ENCODE measurements around the gene TEX12. TPM values are rescaled to one million over a fixed set of nuclear protein-coding genes. Genes with fewer than 3 reads are reported as not detected.

TEX12 gene
- total RNA-seq, 1 donor from 2014 or later, result 0.22 TPM

- TF ChIP-seq, protein P1, sequence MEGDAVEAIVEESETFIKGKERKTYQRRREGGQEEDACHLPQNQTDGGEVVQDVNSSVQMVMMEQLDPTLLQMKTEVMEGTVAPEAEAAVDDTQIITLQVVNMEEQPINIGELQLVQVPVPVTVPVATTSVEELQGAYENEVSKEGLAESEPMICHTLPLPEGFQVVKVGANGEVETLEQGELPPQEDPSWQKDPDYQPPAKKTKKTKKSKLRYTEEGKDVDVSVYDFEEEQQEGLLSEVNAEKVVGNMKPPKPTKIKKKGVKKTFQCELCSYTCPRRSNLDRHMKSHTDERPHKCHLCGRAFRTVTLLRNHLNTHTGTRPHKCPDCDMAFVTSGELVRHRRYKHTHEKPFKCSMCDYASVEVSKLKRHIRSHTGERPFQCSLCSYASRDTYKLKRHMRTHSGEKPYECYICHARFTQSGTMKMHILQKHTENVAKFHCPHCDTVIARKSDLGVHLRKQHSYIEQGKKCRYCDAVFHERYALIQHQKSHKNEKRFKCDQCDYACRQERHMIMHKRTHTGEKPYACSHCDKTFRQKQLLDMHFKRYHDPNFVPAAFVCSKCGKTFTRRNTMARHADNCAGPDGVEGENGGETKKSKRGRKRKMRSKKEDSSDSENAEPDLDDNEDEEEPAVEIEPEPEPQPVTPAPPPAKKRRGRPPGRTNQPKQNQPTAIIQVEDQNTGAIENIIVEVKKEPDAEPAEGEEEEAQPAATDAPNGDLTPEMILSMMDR (IDR thresholded peaks at IDR 0.05; ENCODE audit: borderline replicate concordance), result peak; percentile 82
- no peaks in the 10 kb centered on the region for H3K27me3 ChIP-seq (ENCODE audit: low read depth)
- peaks cover 42% of the 10 kb centered on the region for H3K36me3 ChIP-seq
- DNase-seq, result no peak
- H3K27ac ChIP-seq (replicated peaks), result no peak overlapping the region
- no peaks in the 10 kb centered on the region for H3K4me1 ChIP-seq
- no peak overlapping the region for H3K4me3 ChIP-seq
- no peaks in the 10 kb centered on the region for H3K9me3 ChIP-seq (replicated peaks)
- intact Hi-C loops (cut with micrococcal nuclease), result loop anchor here (2.0 kb wide), 1 partner anchor 61 kb away; no protein-coding TSS in a partner anchor
Measured at GRCh38 chr11:112219476-112220232, 52.5 kb downstream of the TEX12 start.

- Histone ChIP-seq H3K9me3 (replicated peaks) (no peaks in the 10 kb centered on the region), H3K4me1 (peaks cover 6% of the 10 kb centered on the region), H3K27me3 (ENCODE audit: low read depth) (no peaks in the 10 kb centered on the region), H3K27ac (replicated peaks) (no peak overlapping the region), H3K36me3 (peaks cover 33% of the 10 kb centered on the region), H3K4me3 (no peak overlapping the region)
- intact Hi-C loops (cut with micrococcal nuclease), result no loop called here
- TF ChIP-seq, protein P1 (IDR thresholded peaks at IDR 0.05; ENCODE audit: borderline replicate concordance), result no peak
- no peak for DNase-seq
Measured at GRCh38 chr11:112221274-112221835, 54.2 kb downstream of the TEX12 start.

Other genes starting within 250 kb of the TEX12 start
- gene C11orf52, start 248.5 kb upstream of the TEX12 start, total RNA-seq, result 1.2 TPM
- 20.2 TPM for gene DIXDC1, start 230.0 kb upstream of the TEX12 start, total RNA-seq
- gene DLAT, start 142.0 kb upstream of the TEX12 start, total RNA-seq, result 176 TPM
- 2.2 TPM for gene PIH1D2, start 93.4 kb upstream of the TEX12 start, total RNA-seq
- gene NKAPD1, start 93.1 kb upstream of the TEX12 start, total RNA-seq, result 7.6 TPM
- 189 TPM for gene TIMM8B, start 80.6 kb upstream of the TEX12 start, total RNA-seq
- 290 TPM for gene SDHD, start 80.5 kb upstream of the TEX12 start, total RNA-seq
- gene IL18, start 3.3 kb upstream of the TEX12 start, total RNA-seq, result 1.6 TPM
- 169 TPM for gene BCO2, start 8.1 kb downstream of the TEX12 start, total RNA-seq
- gene PTS, start 59.1 kb downstream of the TEX12 start, total RNA-seq, result 27.0 TPM
- gene PLET1, start 93.5 kb downstream of the TEX12 start, total RNA-seq, result not detected